Activated T-cell treated with anti-CD3 and anti-CD28 coated beads for 48 hours (primary cell): ENCODE results near the gene SIGLEC7.

ENCODE experiments used
- DNase-seq: peaks from one replicate; pipeline ENCODE4 v3.0.0-alpha.2; 2020; ENCODE audit warnings: low read depth

Gene SIGLEC7

DNA sequence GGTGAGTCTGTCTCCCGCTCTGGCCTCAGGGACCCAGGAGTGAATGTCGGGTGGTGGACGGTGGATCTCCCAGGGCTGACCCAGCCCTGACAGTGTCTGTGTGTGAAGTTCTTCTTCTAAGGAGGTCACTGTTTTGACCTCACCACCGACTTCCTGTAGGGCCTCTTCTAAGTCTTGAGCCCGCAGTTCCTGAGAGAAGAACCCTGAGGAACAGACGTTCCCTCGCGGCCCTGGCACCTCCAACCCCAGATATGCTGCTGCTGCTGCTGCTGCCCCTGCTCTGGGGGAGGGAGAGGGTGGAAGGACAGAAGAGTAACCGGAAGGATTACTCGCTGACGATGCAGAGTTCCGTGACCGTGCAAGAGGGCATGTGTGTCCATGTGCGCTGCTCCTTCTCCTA is at the start of gene SIGLEC7:
SIGLEC7 (plus strand) TSS at position 183 of the 400 bp plus-strand sequence; CDS start at position 252, 69 bp downstream.
- DNase-seq = no peak

DNA sequence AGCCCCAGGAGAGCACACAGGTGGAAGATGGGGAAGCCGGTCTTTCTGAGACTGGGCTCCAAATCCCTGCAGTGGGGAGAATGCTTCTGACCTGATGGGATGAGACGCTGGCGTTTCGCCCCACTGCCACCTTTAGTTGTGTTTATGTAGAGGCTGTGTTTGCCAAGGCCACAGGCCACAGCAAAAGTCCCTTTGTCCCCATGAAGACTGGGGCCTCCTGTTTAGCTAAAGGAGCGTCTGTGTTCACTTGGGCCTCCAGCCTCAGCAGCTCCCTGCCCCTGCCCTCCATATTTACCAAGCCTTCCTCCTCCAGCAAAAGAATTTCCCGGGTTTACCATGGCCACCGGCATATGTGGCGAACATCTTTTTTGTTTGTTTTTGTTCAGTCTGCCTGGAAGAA is 49.0 kb upstream of the SIGLEC7 start:
- DNase-seq = no peak

DNA sequence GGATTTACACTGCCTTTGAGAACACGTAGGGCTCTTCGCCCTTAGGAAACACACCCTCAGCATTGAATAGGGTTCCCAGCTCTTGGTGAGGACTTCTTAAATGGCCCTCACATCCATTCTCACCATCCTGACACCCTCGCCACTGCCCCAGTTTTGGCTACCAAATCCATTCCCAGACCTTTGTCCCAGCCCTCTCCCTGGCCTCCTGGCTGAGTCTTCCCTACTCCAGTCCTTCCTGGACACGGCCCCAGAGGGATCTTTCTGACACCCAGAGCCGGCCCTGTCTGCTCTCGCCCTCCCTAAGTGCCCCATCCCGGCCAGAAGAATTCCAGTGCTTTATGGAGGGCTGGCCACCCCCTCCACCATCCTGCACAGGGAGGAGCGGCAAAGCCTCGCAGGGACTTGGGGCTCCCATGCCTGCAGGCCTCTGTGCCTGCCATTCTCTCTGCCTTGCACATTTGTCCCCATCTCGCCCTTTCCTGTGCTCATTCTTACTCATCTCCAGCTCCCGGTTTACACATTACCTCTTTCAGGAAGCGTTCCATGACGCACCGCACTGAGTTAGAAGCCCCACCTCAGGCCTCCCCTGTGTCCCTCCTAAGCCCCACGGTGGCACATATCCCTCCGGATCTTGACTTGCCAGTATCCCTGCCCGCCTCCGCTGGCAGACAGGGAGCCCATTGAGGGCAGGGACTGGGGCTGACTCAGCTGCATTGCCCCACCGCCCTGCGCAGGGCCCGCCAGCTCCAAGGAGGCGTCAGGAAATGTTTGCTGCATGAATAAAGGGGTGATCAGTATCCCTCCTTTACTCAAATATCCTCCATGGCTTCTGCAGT is 48.4 kb upstream of the SIGLEC7 start:
- DNase-seq = no peak

DNA sequence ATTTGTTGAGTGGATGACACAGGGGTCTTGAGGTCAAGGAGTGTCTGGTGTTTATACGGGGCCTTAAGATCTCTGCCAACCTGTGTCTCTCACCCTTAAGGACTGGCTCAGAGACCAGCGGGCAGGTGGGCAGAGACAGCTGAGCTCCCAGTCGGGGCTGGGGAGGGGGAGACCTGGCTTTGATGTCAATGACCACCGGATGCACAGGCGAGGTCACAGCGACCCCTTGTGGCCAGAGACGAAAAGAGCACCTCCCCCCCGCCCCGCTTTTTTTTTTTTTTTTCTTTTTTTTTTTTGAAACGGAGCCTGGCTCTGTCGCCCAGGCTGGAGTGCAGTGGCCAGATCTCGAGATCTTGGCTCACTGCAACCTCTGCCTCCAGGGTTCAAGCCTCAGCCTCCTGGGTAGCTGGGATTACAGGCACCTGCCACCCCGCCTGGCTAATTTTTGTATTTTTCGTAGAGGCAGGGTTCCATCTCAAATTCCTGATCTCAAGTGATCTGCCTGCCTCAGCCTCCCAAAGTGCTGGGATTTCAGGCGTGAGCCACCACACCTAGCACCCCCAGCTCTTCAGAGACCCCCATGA is 47.3 kb upstream of the SIGLEC7 start:
- DNase-seq = peak; percentile 31

DNA sequence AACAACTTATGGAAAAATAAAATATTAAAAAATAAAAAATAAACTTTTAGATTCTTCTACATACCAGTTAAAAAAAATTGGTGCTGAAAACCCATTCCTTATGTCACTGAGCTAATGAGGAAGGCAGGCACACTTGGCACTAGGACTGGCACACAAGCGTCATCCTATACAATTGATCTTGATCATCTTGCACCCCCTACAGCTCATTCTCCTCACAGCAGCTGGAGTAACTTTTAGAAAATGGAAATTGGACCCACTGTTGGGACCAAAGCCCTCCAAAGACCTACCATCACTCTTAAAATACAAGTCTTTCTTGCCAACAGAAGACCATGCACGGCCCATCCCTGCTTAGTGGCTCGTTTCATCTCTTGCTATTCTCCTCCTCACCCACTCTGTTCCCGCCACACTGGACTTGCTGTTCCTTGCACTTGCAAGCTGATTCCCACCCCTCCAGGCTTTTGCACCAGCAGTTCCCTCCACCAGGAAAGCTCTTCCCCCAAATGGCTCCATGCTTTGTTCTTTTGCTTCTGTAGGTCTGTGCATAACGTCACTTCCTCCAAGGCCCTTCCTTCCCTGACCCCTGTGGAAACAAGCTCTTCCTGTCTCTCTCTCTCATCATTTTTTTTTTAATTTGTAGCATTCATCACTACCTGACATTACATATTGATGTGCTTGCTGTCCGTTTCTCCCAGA is 45.5 kb upstream of the SIGLEC7 start:
- DNase-seq = no peak

DNA sequence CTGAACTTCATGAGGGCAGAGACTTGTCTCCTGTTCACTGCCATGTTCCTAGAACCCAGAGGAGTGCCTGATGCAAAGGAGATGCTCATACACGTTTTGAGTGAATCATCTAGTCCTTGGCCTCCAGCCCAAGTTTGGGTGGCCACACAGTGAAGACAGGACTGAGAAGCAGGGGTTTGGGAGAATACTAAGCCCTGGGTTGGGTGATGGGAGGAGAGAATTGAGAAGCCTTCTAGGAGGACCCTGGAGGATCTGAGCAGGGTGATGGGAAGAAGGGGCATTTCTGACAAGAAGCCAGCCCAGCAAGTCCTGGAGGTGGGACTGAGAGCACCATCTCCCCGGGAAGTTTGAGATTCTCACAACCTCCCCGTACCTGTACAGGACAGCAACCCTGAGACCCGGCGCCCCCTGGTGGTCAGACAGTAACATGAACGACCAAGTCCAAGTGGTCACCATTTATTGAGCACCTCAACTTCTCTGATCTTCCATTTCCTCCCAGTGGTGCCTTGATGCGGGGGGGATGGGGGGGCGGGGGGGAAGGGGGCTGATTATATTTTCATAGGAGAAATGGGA is 44.8 kb upstream of the SIGLEC7 start:
- DNase-seq = peak; percentile 60

DNA sequence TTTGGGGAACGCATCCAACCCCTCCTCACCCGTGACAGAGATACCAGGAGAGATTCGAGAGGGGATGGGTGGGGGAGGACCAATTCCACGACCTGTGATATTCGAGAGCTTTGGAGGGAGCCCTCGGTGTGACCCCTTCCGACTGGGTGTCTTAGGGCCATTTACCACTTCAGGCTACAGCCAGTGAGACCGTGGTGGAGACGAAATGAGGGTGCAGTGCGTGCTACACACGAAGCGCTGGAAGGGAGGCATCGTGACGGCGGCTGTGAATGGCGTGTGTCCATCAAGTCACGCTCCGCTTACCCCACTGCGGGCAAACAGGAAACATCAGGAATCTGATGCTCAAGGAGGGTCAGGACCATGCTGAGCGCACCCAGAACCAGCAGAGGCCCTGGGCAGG is 44.3 kb upstream of the SIGLEC7 start:
- DNase-seq = no peak

DNA sequence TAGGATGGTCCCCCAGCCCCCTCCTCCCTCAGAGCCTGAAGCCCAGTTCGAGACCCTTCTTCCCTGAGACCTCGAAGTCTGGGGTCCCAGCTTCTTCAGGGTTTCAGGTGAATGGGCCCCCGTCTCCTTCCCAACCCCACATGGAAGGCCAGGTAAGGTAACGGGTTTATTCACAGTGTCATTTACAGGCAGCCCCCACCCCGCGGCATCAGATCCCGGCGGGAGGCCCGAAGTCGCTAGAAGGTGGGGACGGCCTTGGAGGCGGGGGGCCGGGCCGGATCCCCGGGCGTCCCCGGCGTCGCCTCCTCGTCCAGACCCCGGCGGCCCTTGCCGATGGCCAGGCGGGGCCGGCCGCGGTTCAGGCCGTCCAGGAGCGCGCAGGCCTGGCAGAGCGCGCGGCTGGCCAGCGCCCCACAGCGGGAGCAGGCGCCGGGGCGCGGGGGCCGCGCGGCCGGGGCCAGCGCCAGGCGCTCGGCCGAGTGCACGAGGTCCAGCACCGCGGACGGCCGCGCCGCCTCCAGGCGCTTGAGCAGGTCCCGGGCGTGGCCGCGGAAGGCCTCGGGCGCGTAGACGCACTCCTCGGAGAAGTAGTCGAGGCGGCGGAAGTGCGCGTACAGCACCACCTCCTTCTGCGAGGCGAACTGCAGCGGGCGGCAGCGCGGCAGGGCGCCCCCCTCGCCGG is 43.6 kb upstream of the SIGLEC7 start:
- DNase-seq = no peak

DNA sequence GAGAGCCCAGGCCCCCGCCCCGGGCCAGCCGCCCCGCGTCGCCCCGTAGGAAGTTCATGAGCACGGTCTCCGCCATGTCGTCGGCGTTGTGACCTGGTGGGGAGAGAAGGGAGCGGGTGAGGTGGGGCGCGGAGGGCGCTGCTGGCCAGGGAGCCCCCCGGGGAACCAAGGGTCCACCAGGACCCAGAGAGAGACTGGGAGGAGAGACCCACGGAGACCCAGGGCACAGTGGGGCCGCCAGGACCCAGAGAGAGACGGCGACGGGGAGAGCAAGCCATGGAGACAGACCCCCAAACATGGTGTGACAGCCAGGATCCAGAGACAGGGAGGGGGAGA is 43.1 kb upstream of the SIGLEC7 start:
- no peak for DNase-seq

DNA sequence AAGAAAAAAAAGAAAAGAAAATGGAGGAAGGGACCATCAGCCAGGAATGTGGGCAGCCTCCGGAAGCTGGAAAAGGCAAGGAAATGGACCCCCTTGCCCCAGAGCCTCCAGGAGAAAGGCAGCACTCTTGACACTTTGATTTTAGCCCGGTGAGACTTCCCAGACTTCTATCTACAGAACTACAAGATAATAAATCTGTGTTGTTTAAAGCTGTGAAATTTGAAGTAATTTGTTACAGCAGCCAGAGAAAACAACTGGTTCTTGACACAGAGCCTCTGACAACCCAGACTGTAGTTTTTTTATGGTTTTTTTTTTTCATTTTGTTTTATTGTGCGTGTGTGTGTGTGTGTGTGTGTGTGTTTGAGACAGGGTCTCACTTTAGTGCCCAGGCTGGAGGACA is 41.5 kb upstream of the SIGLEC7 start:
- no peak for DNase-seq

DNA sequence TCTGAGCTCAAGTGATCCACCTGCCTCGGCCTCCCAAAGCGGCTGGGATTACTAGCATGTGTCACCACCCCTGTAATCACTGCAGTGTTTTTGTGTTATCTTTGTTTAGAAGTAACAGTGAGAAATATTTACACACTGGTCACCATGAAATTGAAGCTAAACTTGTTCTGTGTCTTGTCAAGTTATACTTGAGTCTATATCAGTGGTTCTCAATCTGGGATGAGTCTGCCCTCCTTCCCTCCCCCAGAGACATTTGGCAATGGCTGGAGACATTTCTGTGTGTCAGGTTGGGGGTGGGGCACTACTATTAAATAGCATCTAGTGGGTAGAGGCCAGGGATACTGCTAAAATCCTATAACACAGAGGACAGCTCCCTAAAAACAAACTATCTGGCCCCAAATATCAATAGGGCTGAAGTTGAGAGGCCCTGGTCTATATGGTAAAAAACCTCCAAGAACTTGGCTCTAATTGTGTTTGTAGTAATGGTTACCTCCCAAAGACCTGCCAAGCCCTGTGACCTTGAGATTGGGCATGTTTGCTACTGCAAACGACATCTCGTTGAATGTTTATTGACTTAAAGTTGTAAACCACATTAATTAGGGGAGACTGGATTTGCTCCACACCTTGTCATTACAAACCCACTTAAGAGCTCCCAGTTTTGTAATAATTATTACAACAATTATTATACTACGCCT is 40.8 kb upstream of the SIGLEC7 start:
- no peak for DNase-seq

DNA sequence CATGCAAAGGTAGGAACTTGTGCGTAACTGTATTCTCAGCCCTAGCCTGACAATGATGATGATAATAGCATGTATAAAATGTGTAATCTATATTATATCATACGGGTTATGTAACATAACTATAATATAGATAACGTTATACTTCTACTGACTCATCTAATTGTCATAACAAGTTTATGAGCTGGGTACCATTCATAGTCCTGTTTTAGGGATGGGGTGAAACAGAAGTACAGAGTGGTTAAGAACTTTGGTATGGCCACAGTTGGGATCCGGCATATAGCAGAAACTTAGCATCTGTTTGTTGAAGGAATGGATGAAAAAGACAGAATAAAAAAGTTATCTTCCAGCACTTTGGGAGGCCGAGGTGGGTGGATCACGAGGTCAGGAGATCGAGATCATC is 39.1 kb upstream of the SIGLEC7 start:
- no peak for DNase-seq

DNA sequence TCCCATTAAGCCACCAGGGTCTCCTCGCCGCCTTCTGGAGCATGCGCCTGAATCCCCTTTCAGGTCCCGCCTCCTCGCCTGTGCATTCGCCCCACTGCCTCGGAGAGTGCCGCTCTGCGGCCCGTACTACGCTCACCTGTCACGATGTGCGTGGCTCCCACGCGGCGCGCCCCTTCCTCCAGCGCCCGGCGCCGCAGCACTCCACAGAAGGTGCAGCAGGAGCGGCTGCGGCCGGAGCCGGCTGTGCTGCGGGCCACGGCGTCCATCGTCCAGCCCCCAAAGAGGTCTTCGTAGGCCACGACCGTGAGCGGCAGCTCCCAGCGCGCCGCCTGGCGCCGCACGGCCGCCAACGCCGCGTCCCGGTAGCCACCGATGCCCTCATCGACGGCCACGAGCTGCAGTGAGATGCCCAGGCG is 38.2 kb upstream of the SIGLEC7 start:
- DNase-seq = no peak

DNA sequence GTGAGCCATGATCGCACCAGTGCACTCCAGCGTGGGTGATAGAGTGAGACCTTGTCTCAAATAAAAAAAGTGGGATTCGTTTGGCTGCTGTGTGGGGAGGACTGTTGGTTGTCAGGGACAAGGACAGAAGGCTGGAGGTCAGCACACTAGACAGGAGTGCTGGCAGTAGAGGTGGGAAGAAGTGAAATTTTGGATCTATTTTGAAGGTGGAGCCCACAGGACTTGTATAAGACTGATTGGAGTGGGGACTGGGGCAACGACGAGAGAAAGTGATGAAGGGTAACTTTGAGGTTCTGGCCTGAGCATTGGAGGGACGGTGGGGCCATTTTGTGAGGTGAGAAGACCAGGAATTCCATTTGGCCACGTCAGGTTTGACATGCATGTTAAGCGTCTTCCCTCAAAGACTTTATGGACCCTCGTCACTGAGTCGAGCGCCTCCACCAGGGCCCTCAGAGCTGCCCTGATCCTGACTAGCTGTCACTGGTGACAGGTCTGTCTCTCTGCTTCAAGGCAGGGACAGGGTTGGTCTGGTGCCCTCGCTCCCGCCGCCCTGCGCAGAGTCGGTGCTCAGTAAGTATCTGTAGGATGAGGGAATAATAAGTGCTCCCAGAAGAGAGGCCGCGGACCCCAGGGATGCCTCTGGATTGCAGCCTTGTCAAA is 34.6 kb upstream of the SIGLEC7 start:
- no peak for DNase-seq

DNA sequence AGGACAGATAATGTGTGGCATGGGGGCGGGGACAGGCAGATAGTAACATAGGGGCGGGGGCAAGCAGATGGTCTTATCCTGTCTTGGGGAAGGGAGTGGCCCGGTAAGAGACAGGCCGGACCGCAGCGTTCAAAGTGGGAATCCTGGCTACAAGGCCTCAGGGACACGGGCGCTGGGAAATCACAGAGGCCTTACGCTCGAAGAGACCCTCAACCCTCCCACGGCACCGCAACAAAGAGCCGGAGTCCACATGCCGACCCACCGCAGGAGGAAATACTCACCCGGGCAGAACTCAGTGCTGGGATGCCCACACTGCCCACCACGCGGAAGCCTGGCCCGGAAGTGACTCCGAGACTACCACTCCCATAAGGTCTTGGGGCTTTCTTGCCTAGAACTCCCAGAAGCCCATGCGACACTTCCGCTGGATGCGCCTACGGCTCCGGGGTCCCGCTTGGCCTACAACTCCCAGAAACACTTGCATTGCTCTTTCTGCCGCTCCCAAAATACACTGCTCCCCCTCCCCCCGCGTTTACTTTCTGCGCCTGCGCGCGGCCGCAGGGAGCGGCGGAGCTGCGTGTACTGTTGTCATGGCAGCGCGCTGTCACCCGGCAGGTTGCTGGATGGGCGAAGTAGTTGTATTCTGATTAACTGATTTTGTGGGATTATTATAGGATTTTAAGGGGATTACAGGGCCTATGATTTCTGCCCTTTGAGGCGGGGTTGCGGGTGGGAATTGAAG is 33.9 kb upstream of the SIGLEC7 start, which contains the start of gene CTU1:
CTU1 (minus strand) TSS at position 344 of the 739 bp plus-strand sequence. CDS start 3,840 bp downstream, outside the sequence.
- DNase-seq = peak; percentile 97

DNA sequence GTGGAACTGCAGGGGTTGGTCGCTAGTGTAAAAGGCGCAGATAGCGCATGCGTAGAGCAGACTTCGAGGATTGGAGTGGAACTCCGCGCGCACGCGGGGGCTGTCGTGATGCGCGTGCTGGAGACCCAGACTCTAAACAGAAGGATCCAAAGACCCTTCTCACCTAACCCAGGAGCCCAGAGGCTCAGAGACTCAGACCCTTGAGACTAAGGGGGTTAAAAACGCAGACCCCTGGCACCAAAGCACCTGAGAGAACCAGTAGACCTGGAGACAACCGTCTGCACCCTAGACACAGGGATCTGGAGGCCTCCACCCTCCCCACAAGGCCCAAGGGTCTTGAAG is 33.3 kb upstream of the SIGLEC7 start:
- no peak for DNase-seq

DNA sequence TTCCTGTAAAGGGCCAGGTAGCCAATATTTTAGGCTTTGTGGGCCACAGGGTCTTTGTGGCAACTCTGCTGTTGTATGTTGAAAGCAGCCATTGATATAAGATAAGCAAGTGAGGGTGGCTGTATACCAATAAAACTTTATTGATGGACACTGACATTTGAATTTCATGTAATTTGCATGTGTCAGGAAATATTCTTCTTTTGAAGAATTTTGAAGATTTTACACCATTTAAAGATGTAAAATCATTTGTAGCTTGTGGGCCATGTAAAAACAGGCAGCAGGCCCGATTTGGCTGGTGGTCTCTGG is 31.5 kb upstream of the SIGLEC7 start:
- DNase-seq = no peak

DNA sequence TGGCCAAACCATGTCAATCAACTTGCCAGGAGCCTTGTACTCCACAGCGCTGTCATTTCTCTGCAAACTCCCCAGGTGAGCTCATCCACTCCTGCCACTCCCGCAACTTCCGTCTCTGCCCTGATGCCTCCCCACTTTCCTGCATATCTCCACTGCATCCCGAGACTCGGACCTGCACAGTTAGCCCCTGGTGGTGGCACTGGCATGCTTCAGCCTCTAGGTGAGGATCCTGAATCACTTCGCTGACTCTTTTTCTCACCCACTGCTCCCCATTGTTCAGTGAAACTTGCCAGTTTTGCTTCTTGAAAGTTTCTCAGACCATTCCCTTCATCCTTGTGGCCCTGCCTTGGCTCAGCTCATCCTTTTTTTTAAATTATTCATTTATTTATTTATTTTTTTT is 30.5 kb upstream of the SIGLEC7 start:
- DNase-seq = no peak

DNA sequence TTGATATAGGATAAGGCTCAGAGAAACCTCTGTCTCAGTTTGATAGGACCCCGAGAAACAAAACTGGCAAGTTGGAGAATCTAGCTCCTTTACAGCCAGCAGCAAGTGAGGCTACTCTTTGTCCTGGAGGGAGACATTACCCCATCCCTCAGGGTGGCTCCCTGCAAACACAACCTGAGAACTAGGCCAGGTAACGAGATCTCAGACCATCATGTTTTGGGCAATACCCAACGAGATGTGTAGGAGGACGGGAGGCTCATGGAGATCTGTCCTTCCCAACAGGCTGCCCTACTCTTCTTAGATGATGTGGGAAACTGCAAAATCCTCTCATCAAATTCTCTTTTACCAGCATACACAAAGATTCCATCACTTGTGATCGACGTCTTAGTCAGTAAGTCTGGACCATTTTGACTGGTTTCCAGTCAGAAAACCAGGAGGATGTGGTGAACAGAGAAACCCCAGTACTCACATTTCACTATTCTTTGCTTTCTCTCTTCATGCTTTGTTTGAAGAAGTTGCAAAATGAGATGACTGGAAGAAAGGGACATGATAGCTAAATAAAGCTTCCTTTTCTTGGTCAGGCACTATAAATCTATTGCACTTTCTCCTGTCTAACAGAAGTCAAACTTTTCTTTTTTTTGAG is 27.9 kb upstream of the SIGLEC7 start:
- no peak for DNase-seq

DNA sequence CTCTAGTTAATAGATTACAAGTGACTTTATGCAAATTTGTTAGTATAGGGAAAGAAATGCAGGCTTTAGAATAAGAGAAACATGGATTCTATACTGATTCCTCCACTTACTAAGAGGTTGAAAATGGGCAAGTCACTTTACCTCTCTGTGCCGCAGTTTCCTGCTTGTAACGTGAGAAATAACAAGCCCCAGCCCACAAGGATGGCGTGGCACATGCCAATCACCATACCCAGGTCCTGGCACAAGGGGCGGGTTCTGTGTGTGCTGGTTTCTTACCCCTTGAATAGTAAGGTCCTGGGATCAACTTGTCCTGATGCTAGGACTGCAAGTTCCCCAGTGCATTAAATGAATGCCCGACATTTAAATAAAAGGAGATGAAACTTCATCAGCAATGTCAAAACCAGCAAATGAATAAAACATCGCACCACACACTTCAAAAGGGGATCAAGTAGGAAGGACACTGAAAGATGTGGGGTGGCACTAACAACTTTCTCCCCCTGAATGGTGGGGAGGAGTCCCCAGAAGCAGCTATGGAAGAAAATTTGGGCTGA is 25.3 kb upstream of the SIGLEC7 start:
- no peak for DNase-seq
